HEK293 (cell line): ENCODE measurements around the gene UNC50.

ENCODE experiments used
- CTCF ChIA-PET: fragments of 350-600 bp; formaldehyde crosslinking; extraction: SDS; loops from one replicate; lab custom pipeline; 2021; ENCODE audit warnings: antibody characterized with exemption; lab: Yijun Ruan, JAX
- POLR2A ChIA-PET: fragments of 300-600 bp; formaldehyde crosslinking; extraction: SDS; loops from one replicate; lab custom pipeline; 2020; ENCODE audit warnings: antibody characterized with exemption, inconsistent platforms; lab: Yijun Ruan, JAX
- H3K27ac ChIP-seq: fragments of 200-500 bp; sonication (Bioruptor generic); 2 replicates; pipeline ENCODE4 v1.5.1; 2014; ENCODE audit warnings: low read depth, low read length, control low read depth, inconsistent platforms; ENCODE audit errors: extremely low read depth
- H3K36me3 ChIP-seq, 2 experiments: fragments of 200-500 bp in 1 of 2; sonication (Bioruptor generic) in 1 of 2; 1 replicate in 1 of 2; 2 replicates in 1 of 2; pipeline ENCODE4 v1.5.1; 2014 to 2017; ENCODE audit warnings: inconsistent platforms in 2 of 2, low read length in 2 of 2; ENCODE audit not compliant: control insufficient read depth in 2 of 2, insufficient read depth in 1 of 2
- H3K4me1 ChIP-seq: fragments of 200-500 bp; sonication (Bioruptor generic); 2 replicates; pipeline ENCODE4 v1.5.1; 2014; ENCODE audit warnings: mild to moderate bottlenecking, low read length, inconsistent platforms; ENCODE audit not compliant: control insufficient read depth, insufficient read depth
- H3K4me3 ChIP-seq: 2 replicates; pipeline ENCODE4 v1.5.1; 2011; ENCODE audit warnings: low read depth, mild to moderate bottlenecking, control low read depth, low read length, moderate library complexity
- H3K9me3 ChIP-seq: fragments of 200-500 bp; sonication (Bioruptor generic); 2 replicates; pipeline ENCODE4 v1.5.1; 2014; ENCODE audit warnings: low read depth, low read length, inconsistent platforms; ENCODE audit not compliant: control insufficient read depth, insufficient read depth
- GLI2 ChIP-seq: fragments of 450-650 bp; formaldehyde crosslinking; IDR thresholded peaks from 2 replicates; pipeline ENCODE4; 2017; ENCODE audit warnings: missing biosample characterization, missing genetic modification characterization, low read depth, borderline replicate concordance
- HOXD13 ChIP-seq: sonication (generic); formaldehyde crosslinking; IDR thresholded peaks from 2 replicates; pipeline ENCODE4 v1.8.0; 2022; ENCODE audit warnings: missing genetic modification reagents, borderline replicate concordance
- MZF1 ChIP-seq: fragments of 450-650 bp; formaldehyde crosslinking; IDR thresholded peaks from 2 replicates; pipeline ENCODE4 v1.5.1; 2017; ENCODE audit warnings: missing biosample characterization, missing genetic modification characterization, borderline replicate concordance
- PRDM10 ChIP-seq: fragments of 450-650 bp; formaldehyde crosslinking; IDR thresholded peaks from 2 replicates; pipeline ENCODE4 v1.5.1; 2016; ENCODE audit warnings: missing biosample characterization, missing genetic modification characterization
- ZBTB10 ChIP-seq: fragments of 450-650 bp; formaldehyde crosslinking; IDR thresholded peaks from 2 replicates; pipeline ENCODE4 v1.5.1; 2016; ENCODE audit warnings: missing biosample characterization, missing genetic modification characterization
- ZNF214 ChIP-seq: fragments of 450-650 bp; formaldehyde crosslinking; IDR thresholded peaks from 2 replicates; pipeline ENCODE4 v1.5.1; 2017; ENCODE audit warnings: missing biosample characterization, mild to moderate bottlenecking, missing genetic modification characterization, borderline replicate concordance
- ZNF24 ChIP-seq: fragments of 450-650 bp; formaldehyde crosslinking; IDR thresholded peaks from 2 replicates; pipeline ENCODE4 v1.5.1; 2016; ENCODE audit warnings: missing biosample characterization, missing genetic modification characterization
- ZNF248 ChIP-seq: fragments of 450-650 bp; formaldehyde crosslinking; IDR thresholded peaks from 2 replicates; pipeline ENCODE4 v1.5.1; 2017; ENCODE audit warnings: missing biosample characterization, missing genetic modification characterization
- ZNF280C ChIP-seq: fragments of 450-650 bp; formaldehyde crosslinking; IDR thresholded peaks from 2 replicates; pipeline ENCODE4 v1.5.1; 2016; ENCODE audit warnings: missing biosample characterization, missing genetic modification characterization
- ZNF488 ChIP-seq: fragments of 450-650 bp; formaldehyde crosslinking; IDR thresholded peaks from 2 replicates; pipeline ENCODE4 v1.5.1; 2016; ENCODE audit warnings: missing biosample characterization, missing genetic modification characterization
- ZNF560 ChIP-seq: fragments of 450-650 bp; formaldehyde crosslinking; IDR thresholded peaks from 2 replicates; pipeline ENCODE4 v1.5.1; 2017; ENCODE audit warnings: missing biosample characterization, missing genetic modification characterization, borderline replicate concordance
- ZNF600 ChIP-seq: fragments of 450-650 bp; formaldehyde crosslinking; IDR thresholded peaks from 2 replicates; pipeline ENCODE4 v1.5.1; 2016; ENCODE audit warnings: missing biosample characterization, missing genetic modification characterization
- ZNF621 ChIP-seq: fragments of 450-650 bp; formaldehyde crosslinking; IDR thresholded peaks from 2 replicates; pipeline ENCODE4 v1.5.1; 2017; ENCODE audit warnings: missing biosample characterization, missing genetic modification characterization
- ZNF776 ChIP-seq: fragments of 450-650 bp; formaldehyde crosslinking; IDR thresholded peaks from 2 replicates; pipeline ENCODE4 v1.5.0; 2017; ENCODE audit warnings: missing biosample characterization, missing genetic modification characterization, borderline replicate concordance
- ZNF791 ChIP-seq: fragments of 450-650 bp; formaldehyde crosslinking; IDR thresholded peaks from 2 replicates; pipeline ENCODE4 v1.5.1; 2016; ENCODE audit warnings: missing biosample characterization, missing genetic modification characterization
- ZNF843 ChIP-seq: fragments of 450-650 bp; formaldehyde crosslinking; IDR thresholded peaks from 2 replicates; pipeline ENCODE4 v1.5.1; 2016; ENCODE audit warnings: missing biosample characterization, missing genetic modification characterization
- ZXDB ChIP-seq: fragments of 450-650 bp; formaldehyde crosslinking; IDR thresholded peaks from 2 replicates; pipeline ENCODE4 v1.5.1; 2016; ENCODE audit warnings: missing biosample characterization, missing genetic modification characterization

Gene UNC50

GRCh38 chr2:98598781-98599428 is 9.5 kb upstream of the UNC50 start:
- no peaks in the 10 kb centered on the region for H3K4me1 ChIP-seq
- no peak for TF ChIP-seq PRDM10
- no peak for TF ChIP-seq ZNF776 (tag by site-specific recombination)
- no peak for TF ChIP-seq ZNF600 (tag by site-specific recombination)
- TF ChIP-seq ZNF621: no peak
- no peak for TF ChIP-seq ZNF280C (tag by site-specific recombination)
- TF ChIP-seq GLI2 (tag by site-specific recombination): no peak
- no peak for TF ChIP-seq ZNF248 (tag by site-specific recombination)
- no peak for TF ChIP-seq MZF1 (tag by site-specific recombination)
- TF ChIP-seq ZNF24: no peak
- TF ChIP-seq ZXDB: no peak
- TF ChIP-seq HOXD13: no peak
- no peak for TF ChIP-seq ZBTB10
- TF ChIP-seq ZNF560 (tag by site-specific recombination): no peak
- no peak for TF ChIP-seq ZNF791
- no peak for TF ChIP-seq ZNF488 (tag by site-specific recombination)
- no peak for TF ChIP-seq ZNF214 (tag by site-specific recombination)
- TF ChIP-seq ZNF843 (tag by site-specific recombination): no peak
- TF ChIP-seq, all 188 proteins: peak for 0
- Histone ChIP-seq H3K4me3 (no peak overlapping the region), H3K27ac (no peak overlapping the region), H3K36me3 (peaks cover 53 to 67% of the 10 kb centered on the region in 2 experiments), H3K9me3 (no peaks in the 10 kb centered on the region)
- POLR2A ChIA-PET: no interaction called here
- CTCF ChIA-PET: interaction anchor here (1.4 kb wide), 1 partner anchor 187 kb away, joined by 4 read pairs; no protein-coding TSS in a partner anchor
